SK-N-SH treated with all-trans-retinoic acid at 6 μM for 48 hours (cell line): Measurements from ENCODE around the gene IFNL2.

Source experiments
- ATAC-seq: fragments of 200-7000 bp; cut with Tn5 transposase; 3 replicates; pipeline ENCODE4 v1.9.1; 2020; ENCODE audit warnings: mild to moderate bottlenecking, moderate library complexity
- ARNTL ChIP-seq: fragments of 450-650 bp; formaldehyde crosslinking; IDR thresholded peaks from 2 replicates; pipeline ENCODE4 v1.5.0; 2020; ENCODE audit warnings: low read depth, mild to moderate bottlenecking, moderate library complexity, borderline replicate concordance
- BACH2 ChIP-seq: fragments of 250-450 bp; sonication (Bioruptor Pico); IDR thresholded peaks from 2 replicates; pipeline ENCODE4 v1.9.0; 2021; ENCODE audit warnings: mild to moderate bottlenecking, borderline replicate concordance
- CSDC2 ChIP-seq: fragments of 250-450 bp; sonication (Bioruptor Pico); IDR thresholded peaks from 2 replicates; pipeline ENCODE4 v1.5.0; 2020; ENCODE audit warnings: mild to moderate bottlenecking, moderate library complexity
- GLIS3 ChIP-seq: fragments of 250-450 bp; sonication (Bioruptor Pico); IDR thresholded peaks from 2 replicates; pipeline ENCODE4 v1.5.0; 2020; ENCODE audit warnings: mild to moderate bottlenecking, moderate library complexity
- ISL1 ChIP-seq: fragments of 250-450 bp; sonication (Bioruptor Pico); IDR thresholded peaks from 2 replicates; pipeline ENCODE4 v2.1.2; 2022; ENCODE audit warnings: mild to moderate bottlenecking, moderate library complexity
- OSR1 ChIP-seq: fragments of 250-450 bp; sonication (Bioruptor Pico); IDR thresholded peaks from 2 replicates; pipeline ENCODE4 v1.8.0; 2022; ENCODE audit warnings: moderate library complexity, mild to moderate bottlenecking, inconsistent platforms
- RARB ChIP-seq: fragments of 250-450 bp; sonication (Bioruptor Pico); IDR thresholded peaks from 2 replicates; pipeline ENCODE4 v1.8.0; 2021; ENCODE audit warnings: mild to moderate bottlenecking, moderate library complexity
- SNAI2 ChIP-seq: fragments of 250-450 bp; sonication (Bioruptor Pico); IDR thresholded peaks from 2 replicates; pipeline ENCODE4 v1.5.0; 2020; ENCODE audit warnings: mild to moderate bottlenecking, moderate library complexity
- TCF4 ChIP-seq: fragments of 250-450 bp; sonication (Bioruptor Pico); IDR thresholded peaks from 2 replicates; pipeline ENCODE4 v1.8.0; 2021; ENCODE audit warnings: mild to moderate bottlenecking, moderate library complexity, borderline replicate concordance
- TOX ChIP-seq: fragments of 250-450 bp; sonication (Bioruptor Pico); IDR thresholded peaks from 2 replicates; pipeline ENCODE4 v1.8.0; 2021; ENCODE audit warnings: mild to moderate bottlenecking, moderate library complexity, borderline replicate concordance
- ZC3H10 ChIP-seq: fragments of 250-450 bp; sonication (Bioruptor Pico); IDR thresholded peaks from 2 replicates; pipeline ENCODE4 v1.5.1; 2021; ENCODE audit warnings: mild to moderate bottlenecking, moderate library complexity
- ZFP3 ChIP-seq: fragments of 250-450 bp; sonication (Bioruptor Pico); IDR thresholded peaks from 2 replicates; pipeline ENCODE4 v1.5.0; 2020; ENCODE audit warnings: mild to moderate bottlenecking, moderate library complexity
- ZFP30 ChIP-seq: fragments of 450-650 bp; formaldehyde crosslinking; IDR thresholded peaks from 2 replicates; pipeline ENCODE4 v1.5.0; 2022; ENCODE audit warnings: mild to moderate bottlenecking, moderate library complexity
- ZNF565 ChIP-seq: fragments of 450-650 bp; formaldehyde crosslinking; conservative IDR thresholded peaks from 2 replicates; pipeline ENCODE4 v1.5.0; 2020; ENCODE audit warnings: low read depth, mild to moderate bottlenecking, moderate library complexity
- ZNF70 ChIP-seq: fragments of 450-650 bp; formaldehyde crosslinking; IDR thresholded peaks from 2 replicates; pipeline ENCODE4 v1.5.0; 2020; ENCODE audit warnings: mild to moderate bottlenecking, moderate library complexity
- ZNF8 ChIP-seq: fragments of 450-650 bp; formaldehyde crosslinking; IDR thresholded peaks from 2 replicates; pipeline ENCODE4 v1.5.0; 2020; ENCODE audit warnings: mild to moderate bottlenecking, moderate library complexity
- TF ChIP-seq, protein P1 (sequence below): fragments of 250-450 bp; sonication (Bioruptor Pico); IDR thresholded peaks from 2 replicates; pipeline ENCODE4 v1.5.0; 2020; ENCODE audit warnings: mild to moderate bottlenecking, moderate library complexity
- TF ChIP-seq, protein P2 (sequence below): fragments of 250-450 bp; sonication (Bioruptor Pico); IDR thresholded peaks from 2 replicates; pipeline ENCODE4 v1.5.1; 2020; ENCODE audit warnings: low read depth, mild to moderate bottlenecking, moderate library complexity
- TF ChIP-seq, protein P3 (sequence below): fragments of 250-450 bp; sonication (Bioruptor Pico); IDR thresholded peaks from 2 replicates; pipeline ENCODE4 v1.8.0; 2020; ENCODE audit warnings: mild to moderate bottlenecking, moderate library complexity, borderline replicate concordance
- TF ChIP-seq, protein P4 (sequence below): fragments of 250-450 bp; sonication (Bioruptor Pico); IDR thresholded peaks from 2 replicates; pipeline ENCODE4 v1.8.0; 2021; ENCODE audit warnings: low read depth, mild to moderate bottlenecking, moderate library complexity, borderline replicate concordance
- TF ChIP-seq, protein P5 (sequence below): fragments of 250-450 bp; sonication (Bioruptor Pico); IDR thresholded peaks from 2 replicates; pipeline ENCODE4 v1.5.1; 2021; ENCODE audit warnings: mild to moderate bottlenecking, moderate library complexity

Gene IFNL2

DNA sequence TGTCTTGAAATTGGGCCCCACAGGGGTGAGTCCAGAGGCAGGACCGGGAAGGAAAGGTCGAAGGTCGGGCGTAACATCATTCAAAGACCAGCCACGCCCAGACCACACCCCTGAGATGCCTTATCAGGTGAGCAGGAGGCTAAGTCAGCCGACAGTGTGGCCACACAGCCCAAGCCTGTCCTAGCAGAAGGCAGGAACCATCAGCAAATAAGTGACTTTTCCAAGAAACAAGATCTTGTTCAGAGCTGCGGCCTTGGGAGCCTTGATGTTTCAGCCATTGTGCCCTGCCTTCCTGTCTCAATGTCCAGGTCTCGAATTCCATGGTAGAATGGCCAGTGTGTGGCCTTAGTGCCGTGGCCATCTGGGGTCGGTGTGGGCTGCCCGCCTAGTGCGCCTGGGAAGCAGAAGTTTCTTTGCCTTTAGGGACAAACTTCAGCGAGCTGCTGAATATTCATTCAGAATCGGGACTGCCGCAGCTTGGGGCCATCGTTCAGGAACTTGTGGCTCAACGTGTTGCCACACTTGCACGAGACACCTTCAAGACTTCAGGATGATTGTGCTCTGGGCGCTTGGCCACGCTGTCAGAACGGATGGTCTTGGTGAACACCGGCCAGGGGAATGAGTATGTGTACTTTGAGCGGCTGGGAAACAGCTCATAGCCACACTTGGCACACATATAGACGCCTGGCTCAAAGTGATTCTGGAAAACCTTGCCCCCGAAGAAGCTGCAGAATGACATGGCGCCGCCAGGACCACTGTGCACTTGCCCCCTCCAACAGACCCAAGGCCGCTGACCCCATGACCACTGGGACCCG is 13.5 kb upstream of the IFNL2 start:
- ATAC-seq, result no peak
- TF ChIP-seq RARB (no peak), ZC3H10 (CRISPR knock-in tag) (no peak), ISL1 (CRISPR knock-in tag) (no peak), ZNF8 (CRISPR knock-in tag) (no peak), BACH2 (no peak), OSR1 (CRISPR knock-in tag) (no peak), ARNTL (CRISPR knock-in tag) (no peak), TOX (no peak), SNAI2 (CRISPR knock-in tag) (no peak), ZNF70 (CRISPR knock-in tag) (no peak), ZFP3 (CRISPR knock-in tag) (no peak), ZNF565 (CRISPR knock-in tag) (no peak), CSDC2 (CRISPR knock-in tag) (no peak), GLIS3 (CRISPR knock-in tag) (no peak)
- TF ChIP-seq, protein P1, sequence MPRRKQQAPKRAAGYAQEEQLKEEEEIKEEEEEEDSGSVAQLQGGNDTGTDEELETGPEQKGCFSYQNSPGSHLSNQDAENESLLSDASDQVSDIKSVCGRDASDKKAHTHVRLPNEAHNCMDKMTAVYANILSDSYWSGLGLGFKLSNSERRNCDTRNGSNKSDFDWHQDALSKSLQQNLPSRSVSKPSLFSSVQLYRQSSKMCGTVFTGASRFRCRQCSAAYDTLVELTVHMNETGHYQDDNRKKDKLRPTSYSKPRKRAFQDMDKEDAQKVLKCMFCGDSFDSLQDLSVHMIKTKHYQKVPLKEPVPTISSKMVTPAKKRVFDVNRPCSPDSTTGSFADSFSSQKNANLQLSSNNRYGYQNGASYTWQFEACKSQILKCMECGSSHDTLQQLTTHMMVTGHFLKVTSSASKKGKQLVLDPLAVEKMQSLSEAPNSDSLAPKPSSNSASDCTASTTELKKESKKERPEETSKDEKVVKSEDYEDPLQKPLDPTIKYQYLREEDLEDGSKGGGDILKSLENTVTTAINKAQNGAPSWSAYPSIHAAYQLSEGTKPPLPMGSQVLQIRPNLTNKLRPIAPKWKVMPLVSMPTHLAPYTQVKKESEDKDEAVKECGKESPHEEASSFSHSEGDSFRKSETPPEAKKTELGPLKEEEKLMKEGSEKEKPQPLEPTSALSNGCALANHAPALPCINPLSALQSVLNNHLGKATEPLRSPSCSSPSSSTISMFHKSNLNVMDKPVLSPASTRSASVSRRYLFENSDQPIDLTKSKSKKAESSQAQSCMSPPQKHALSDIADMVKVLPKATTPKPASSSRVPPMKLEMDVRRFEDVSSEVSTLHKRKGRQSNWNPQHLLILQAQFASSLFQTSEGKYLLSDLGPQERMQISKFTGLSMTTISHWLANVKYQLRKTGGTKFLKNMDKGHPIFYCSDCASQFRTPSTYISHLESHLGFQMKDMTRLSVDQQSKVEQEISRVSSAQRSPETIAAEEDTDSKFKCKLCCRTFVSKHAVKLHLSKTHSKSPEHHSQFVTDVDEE, result no peak
- TF ChIP-seq, protein P2, sequence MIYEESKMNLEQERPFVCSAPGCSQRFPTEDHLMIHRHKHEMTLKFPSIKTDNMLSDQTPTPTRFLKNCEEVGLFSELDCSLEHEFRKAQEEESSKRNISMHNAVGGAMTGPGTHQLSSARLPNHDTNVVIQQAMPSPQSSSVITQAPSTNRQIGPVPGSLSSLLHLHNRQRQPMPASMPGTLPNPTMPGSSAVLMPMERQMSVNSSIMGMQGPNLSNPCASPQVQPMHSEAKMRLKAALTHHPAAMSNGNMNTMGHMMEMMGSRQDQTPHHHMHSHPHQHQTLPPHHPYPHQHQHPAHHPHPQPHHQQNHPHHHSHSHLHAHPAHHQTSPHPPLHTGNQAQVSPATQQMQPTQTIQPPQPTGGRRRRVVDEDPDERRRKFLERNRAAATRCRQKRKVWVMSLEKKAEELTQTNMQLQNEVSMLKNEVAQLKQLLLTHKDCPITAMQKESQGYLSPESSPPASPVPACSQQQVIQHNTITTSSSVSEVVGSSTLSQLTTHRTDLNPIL (CRISPR knock-in tag), result no peak
- TF ChIP-seq, protein P3, sequence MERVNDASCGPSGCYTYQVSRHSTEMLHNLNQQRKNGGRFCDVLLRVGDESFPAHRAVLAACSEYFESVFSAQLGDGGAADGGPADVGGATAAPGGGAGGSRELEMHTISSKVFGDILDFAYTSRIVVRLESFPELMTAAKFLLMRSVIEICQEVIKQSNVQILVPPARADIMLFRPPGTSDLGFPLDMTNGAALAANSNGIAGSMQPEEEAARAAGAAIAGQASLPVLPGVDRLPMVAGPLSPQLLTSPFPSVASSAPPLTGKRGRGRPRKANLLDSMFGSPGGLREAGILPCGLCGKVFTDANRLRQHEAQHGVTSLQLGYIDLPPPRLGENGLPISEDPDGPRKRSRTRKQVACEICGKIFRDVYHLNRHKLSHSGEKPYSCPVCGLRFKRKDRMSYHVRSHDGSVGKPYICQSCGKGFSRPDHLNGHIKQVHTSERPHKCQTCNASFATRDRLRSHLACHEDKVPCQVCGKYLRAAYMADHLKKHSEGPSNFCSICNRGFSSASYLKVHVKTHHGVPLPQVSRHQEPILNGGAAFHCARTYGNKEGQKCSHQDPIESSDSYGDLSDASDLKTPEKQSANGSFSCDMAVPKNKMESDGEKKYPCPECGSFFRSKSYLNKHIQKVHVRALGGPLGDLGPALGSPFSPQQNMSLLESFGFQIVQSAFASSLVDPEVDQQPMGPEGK (CRISPR knock-in tag), result no peak
- TF ChIP-seq, protein P4, sequence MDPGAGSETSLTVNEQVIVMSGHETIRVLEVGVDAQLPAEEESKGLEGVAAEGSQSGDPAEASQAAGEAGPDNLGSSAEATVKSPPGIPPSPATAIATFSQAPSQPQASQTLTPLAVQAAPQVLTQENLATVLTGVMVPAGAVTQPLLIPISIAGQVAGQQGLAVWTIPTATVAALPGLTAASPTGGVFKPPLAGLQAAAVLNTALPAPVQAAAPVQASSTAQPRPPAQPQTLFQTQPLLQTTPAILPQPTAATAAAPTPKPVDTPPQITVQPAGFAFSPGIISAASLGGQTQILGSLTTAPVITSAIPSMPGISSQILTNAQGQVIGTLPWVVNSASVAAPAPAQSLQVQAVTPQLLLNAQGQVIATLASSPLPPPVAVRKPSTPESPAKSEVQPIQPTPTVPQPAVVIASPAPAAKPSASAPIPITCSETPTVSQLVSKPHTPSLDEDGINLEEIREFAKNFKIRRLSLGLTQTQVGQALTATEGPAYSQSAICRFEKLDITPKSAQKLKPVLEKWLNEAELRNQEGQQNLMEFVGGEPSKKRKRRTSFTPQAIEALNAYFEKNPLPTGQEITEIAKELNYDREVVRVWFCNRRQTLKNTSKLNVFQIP (CRISPR knock-in tag), result no peak

DNA sequence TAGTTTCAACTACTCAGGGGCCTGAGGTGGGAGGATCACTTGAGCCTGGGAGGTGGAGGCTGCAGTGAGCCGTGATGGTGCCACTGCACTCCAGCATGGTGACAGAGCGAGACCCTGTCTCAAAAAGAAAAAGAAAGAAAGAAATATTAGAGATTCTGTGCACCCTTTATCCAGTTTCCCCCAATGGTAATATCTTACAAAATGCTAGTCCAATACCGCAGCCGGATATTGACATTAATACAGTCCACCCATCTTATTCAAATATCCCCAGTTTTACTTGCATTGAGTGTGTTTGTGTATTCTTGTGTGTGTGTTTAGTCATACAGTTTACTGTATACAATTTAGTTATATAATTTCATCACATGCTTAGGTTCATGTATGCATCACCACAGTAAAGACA is 11.0 kb upstream of the IFNL2 start:
- ATAC-seq, result no peak
- no peak for TF ChIP-seq TCF4 (CRISPR knock-in tag)
- TF ChIP-seq, protein P1, result no peak
- TF ChIP-seq ZNF565 (CRISPR knock-in tag), result no peak
- no peak for TF ChIP-seq ZC3H10 (CRISPR knock-in tag)
- TF ChIP-seq CSDC2 (CRISPR knock-in tag), result no peak
- TF ChIP-seq ZFP30 (CRISPR knock-in tag), result no peak
- TF ChIP-seq, protein P5, sequence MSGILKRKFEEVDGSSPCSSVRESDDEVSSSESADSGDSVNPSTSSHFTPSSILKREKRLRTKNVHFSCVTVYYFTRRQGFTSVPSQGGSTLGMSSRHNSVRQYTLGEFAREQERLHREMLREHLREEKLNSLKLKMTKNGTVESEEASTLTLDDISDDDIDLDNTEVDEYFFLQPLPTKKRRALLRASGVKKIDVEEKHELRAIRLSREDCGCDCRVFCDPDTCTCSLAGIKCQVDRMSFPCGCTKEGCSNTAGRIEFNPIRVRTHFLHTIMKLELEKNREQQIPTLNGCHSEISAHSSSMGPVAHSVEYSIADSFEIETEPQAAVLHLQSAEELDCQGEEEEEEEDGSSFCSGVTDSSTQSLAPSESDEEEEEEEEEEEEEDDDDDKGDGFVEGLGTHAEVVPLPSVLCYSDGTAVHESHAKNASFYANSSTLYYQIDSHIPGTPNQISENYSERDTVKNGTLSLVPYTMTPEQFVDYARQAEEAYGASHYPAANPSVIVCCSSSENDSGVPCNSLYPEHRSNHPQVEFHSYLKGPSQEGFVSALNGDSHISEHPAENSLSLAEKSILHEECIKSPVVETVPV (CRISPR knock-in tag), result no peak
- no peak for TF ChIP-seq ZFP3 (CRISPR knock-in tag)
